ENCODE results near the gene SYNE1.
"Not testable (repeated sequence)": the region's sequence is repeated elsewhere in the genome, so short reads cannot be mapped to it uniquely, and the experiment has no call there.

The SYNE1 gene

DNA sequence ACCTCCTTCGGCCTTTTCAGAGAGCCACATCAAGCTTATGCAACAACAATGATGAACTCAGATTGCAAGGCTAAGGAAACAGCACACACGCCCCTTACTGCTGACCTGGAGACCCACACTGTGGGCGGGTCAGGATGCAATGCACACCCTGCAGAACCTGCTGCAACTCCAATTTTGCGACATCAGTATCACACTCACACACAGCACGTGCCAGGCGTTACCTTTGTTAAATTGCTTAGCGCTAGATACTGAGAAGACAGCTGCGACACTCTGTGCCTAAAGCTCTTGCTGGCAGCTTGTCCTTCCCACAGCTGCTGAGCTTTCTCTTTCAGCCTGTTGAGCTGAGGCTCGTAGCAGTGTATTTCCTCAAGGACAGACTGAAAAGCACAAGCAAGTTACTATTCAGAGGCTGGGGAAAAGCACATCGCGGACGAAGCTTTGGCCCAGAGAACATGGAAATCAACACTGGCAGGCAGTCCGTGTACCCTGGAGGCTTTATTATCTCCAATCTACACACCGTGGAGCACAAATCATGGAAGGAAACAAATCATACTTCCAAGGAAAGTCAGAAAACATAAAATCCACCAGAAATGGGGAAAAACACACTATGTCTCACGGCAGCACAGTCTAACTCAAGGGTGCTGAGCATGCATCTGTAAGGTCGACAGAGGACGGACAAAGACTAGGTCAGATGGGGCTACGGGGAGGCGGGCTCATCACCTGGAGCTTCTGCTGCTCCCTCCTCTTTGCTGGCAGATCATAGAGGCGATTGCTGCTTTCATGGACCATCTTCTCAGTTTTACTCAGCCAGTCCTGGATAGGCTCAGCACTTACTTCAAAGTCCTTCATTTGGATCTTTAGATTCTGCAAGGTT lies 268.2 kb downstream of the SYNE1 start:
- DNase-seq: peak in 3 of 4 experiments; percentile 3 to 30 (median 10)

DNA sequence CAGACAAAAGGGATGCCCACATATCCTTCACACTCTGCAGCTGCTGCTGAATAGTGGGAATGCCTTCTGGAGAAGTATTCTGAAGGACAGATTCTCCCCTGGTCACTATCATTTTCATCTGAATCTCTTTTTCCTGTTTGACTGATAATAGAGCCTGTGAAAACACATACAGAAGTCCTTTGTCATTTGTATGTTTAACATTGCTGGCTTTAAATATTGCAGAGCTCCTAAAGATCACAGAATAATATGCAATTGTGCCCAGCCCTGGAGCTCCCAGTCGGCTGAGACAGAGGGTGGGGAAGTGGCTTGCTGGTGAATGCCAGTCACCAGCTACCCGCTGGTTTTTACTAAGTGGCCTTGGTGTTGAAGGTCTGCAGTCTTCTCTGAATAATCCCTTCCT lies 272.3 kb downstream of the SYNE1 start:
- no peak for DNase-seq

DNA sequence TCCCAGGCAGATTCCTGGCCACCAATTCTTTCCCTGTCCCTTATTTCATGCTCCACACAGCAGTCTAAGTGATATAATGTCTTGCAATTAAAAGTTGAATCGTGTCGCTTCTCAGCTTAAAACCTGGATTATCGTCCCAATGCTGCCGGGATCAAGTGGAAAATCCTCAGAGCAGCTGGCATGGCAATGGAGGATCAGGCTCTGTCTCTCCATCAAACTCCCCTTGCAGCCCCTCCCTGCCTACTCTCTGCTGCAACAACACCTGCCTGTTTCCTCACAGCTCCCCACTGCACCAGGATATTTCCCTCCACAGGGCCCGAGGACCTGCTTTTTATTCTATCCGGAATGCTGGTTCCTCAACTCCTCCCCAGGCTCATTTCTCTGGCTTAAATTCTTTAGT lies 277.1 kb downstream of the SYNE1 start:
- no peak for DNase-seq

DNA sequence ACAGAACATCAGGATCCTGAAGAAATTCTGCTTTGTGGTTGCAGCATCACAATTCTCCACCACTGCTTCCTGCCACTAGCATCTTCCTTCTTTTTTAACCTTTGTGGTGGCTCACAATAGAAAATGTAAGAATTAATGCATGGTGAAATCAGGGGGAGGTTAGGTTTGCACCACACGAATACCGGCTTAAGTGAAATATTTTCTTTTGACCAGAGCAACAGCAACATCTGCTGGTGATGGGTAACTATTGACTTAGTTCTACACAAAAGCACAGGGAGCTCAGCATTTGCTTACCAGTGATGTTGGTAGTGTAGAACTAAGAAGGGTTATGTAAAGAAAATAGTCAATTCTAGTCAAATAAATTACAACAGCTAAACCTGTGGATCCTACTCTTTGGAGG lies 280.5 kb downstream of the SYNE1 start:
- peak; percentile 59 to 75 (median 70) for DNase-seq

DNA sequence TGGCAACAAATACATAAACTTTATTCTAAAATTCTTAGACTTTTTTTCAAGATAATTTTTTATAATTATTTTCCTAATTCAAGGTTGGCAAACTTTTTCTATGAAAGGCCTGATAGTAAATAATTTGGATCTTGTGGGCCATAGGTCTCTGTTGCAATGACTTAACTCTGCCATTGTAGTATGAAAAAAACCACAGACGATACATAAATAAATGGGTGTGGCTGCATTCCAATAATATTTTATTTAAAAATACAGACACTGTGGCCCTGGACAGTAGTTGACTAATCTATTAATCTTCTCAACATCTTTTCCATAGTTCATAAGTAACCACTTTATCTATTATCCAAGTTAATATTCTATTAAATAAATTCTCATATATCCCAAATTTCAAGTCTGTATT lies 281.1 kb downstream of the SYNE1 start:
- DNase-seq: no peak

DNA sequence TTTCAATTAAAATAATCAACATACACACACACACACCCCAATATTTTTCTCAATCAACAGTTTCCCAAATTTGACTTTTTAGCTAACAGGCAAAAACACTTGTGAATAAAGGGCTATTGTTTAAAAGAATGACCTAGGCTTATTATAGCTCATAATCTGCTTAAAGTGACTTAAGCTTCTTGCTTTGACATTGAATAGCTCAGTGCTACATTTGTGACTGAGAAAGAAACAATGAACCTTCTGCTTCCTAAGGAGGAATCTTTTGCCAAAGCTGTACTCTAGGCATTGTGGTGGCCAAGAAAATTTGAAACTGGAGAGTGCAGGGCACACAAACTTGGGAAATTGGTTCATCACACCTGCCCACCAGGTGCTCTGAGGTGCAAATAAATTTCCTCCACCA lies 282.0 kb downstream of the SYNE1 start:
- no peak for DNase-seq

DNA sequence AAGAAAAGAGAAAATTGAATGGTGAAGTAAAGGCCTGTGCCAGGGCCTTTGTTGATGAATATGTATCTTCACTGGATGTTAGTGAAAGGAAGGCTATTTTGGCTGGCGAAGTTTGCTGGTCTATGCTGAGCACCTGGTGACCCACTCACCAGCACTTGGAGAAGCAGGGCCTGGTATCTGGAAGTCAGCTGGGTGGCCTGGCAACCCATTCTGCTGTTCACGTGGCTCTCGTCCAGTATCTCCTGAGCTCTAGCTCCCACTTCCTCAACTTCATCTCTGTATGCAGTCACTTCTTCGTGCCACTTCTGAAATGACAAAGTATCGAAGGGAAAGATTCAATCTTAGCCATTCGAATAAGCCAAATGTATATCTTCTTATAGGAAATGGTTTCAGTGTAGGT lies 283.7 kb downstream of the SYNE1 start:
- peak in 2 of 4 experiments; percentile 10 to 16 for DNase-seq

DNA sequence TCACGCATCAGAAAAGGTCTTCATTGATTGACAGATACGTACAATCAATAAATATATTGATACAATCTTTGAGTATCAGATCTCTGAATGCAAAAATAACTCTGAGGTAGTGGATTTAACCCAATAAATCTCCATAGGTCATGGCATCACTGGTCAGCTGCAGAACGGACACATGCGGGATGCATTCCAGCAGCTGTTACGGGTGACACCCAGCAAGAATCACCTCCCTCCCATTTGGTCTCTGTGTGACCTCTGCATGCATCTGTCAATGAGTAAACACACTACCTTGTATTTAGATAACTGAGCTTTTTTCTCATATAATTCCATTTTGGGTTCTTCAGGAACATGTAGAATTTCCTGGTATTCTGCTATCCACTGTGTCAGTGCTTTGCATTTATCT lies 285.4 kb downstream of the SYNE1 start:
- no peak for DNase-seq

DNA sequence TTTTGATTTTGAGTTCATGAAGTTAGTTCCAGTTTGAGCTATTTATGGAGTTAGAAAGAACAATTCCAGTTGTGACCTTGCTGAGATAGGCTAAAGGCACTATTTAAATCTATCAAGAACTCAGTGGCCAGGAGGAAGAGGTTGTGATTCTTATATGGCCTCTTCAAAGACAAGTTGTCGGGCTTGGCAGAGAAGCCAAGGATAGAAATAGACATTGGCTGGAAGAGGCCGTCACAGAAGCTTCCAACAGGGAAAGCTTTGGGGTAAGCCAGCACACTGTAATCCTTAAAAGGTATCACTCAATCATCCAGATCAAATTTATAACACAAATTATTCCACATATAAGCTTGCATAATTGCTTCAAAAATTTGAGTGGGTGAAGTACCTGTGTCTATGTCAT lies 286.1 kb downstream of the SYNE1 start:
- no peak for DNase-seq

DNA sequence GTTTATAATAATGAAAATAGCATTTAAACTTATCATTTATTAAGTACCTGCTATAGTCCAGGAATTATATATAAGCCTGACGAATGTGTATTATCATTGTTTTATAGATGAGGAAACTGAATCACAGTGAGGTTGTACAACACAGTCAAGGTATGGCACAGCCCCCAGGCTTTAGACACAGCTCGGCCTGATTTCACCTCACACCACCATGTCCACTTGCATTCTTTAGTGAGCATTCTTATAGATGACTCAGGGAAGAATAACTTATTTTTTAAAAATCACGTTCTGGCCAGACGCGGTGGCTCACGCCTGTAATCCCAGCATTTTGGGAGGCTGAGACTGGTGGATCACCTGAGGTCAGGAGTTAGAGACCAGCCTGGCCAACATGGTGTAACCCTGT lies 289.0 kb downstream of the SYNE1 start:
- DNase-seq: no peak

DNA sequence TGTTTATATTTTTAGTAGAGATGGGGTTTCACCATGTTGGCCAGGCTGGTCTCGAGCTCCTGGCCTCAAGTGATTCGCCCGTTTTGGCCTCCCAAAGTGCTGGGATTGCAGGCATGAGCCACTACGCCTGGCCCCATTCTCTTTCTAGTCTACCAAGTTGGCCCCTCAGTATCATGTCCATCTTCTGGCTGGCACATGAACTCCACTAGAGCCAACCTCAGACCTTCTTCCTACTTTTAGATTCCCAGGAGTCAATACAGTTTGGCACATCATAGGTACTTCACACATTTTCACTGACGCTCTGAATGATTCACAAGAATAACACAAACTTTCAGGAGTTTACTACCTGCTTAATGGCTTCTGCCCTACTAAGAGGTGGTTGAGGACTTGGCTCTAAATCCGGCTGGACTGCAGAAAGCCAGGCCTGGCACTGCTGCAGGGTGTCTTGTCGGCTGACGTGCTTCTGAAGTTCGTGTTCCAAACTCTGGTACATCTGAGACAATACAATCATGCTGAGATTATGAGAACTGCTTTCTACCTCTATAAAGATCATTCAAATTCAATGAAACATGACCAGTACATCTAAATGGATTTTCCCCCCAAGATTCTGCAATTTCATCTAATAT lies 293.3 kb downstream of the SYNE1 start:
- DNase-seq: no peak

DNA sequence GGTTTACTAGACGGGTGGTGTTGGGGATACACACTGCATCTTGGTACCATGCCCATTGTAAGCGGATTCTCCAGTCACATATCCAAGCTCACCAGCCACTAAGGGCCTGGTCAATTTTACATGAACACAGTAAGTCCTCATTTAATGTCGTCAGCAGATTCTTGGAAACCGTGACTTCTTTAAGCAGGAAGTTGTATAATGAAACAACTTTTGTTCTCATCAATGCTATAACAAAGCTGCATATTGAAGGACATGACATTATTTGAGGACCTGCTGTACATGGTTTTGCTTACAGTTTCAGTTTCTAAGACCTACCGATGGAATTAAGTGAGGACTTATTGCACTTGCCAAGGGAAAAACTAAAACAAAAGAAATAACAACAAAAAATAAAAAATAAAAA lies 295.6 kb downstream of the SYNE1 start:
- peak in 2 of 4 experiments; percentile 34 to 42 for DNase-seq

DNA sequence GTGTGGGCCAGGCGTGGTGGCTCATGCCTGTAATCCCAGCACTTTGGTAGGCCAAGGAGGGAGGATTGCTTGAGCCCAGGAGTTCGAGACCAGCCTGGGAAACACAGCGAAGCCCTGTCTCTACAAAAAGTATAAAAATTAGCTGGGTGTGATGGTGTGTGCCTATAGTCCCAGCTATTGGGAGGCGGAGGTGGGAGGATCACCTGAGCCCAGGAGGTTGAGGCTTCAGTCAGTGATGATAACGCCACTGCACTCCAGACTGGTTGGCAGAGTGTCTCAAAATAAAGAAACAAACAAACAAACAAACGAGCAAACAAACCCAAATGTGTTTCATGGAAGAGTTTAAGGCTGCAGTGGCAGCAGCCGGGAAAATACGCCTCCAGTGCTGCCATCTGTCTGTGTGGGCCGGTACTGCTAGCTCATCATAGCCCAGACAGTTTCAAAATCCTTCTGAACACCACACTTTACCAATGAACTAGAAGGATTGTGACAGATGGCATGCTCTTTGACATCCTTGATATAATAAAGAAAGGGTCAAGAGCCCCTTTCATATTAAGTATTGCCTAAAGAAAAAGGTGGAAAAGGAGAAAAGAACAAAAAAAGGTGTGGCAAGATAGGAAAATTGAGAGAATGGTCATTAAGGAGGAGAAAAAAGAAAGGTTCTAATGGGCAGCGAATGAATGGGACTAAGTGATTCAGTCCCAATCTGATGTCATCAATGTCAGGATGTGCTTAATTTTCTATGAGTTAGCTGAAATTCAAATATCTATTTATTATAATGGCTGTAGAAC lies 298.6 kb downstream of the SYNE1 start:
- peak; percentile 69 to 80 (median 77) for DNase-seq

DNA sequence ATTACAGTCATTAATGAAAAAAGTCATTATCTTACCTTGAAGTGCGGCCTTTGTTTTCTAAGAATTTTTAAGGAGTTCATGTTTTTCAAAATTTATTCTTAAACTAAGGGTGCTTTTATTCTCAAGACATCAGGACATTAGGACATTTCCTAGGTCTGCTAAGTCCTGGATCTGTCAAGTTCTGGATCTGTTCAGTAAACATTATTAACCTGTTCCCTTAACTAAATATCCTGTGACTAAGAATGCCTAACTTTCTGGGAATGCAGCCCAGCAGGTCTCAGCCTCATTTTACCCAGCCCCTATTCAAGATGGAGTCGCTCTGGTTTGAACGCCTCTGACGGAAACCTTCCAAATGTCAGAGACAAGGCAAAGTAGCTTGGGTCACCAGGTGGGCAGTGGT lies 302.6 kb downstream of the SYNE1 start:
- no peak for DNase-seq

DNA sequence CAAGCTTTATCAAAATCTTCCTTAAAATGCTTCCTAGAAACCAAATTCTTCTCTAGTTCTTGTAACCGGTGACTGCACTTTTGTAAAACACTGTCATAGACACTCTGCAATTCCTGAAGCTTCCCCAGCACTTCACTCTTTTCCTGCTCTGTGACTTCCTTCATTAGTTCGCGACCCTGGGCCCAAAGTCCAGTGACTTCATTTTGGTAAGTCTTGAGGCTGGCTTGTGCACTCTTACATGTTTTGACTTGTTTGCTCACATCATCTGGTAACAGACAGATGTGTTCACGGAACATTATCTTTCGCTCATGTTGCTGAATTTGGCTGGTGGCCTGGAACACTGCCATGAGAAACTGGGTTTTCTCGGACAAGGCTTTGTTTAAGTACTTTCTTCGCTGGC lies 306.2 kb downstream of the SYNE1 start:
- peak; percentile 12 to 52 (median 50) for DNase-seq

DNA sequence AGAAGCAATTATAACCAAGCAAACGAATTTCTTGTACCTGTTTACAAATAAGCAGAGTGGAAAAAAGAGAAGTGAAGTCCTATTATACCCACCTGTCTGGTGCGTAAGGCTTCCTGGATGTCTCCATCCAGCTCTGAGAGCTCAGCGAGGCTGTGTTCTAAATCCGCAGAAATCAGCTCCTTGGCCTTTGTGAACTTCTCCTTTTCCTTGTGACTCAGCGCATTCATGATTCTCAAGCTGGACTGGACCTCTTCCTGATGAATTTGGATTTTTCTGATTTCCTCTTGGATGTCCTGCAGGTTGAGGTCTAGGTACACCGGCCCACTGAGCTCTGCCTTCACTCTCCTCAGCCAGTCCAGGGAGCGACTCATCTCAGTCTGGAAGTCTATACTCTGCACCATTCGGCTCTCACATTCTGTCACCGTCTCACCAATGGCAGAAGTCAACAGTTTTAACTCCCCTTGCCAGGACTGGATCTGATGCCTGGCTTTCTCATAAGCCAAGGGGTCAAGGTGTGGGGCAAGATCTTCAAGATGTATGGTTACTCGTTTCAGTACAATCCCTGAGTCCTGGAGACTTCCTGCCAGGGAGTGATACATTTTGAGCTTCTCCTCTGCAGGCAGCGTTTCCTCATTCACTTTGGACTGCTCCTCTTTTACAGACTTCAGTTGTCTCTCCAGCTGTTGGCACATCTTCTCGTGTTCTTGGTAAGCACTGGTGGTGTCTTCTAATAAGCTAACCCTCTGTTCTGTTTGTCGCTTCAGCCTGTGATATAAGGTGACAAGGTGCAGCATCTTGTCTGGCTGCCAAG lies 307.3 kb downstream of the SYNE1 start:
- peak; percentile 55 to 75 (median 64) for DNase-seq

DNA sequence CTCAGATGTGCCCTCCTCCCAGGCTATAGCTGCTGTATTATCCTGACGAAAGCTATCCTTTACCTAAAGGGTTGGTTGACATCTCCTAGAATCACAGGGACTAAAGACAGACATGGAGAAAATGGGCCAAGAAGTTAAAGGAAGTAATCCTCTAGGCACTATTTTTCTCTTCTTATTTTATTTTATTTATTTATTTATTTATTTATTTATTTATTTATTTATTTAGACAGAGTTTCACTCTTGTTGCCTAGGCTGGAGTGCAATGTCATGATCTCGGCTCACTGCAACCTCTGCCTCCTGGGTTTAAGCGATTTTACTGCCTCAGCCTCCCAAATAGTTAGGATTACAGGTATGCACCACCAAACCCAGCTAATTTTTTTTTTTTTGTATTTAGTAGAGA lies 309.0 kb downstream of the SYNE1 start:
- DNase-seq: not testable (repeated sequence)

DNA sequence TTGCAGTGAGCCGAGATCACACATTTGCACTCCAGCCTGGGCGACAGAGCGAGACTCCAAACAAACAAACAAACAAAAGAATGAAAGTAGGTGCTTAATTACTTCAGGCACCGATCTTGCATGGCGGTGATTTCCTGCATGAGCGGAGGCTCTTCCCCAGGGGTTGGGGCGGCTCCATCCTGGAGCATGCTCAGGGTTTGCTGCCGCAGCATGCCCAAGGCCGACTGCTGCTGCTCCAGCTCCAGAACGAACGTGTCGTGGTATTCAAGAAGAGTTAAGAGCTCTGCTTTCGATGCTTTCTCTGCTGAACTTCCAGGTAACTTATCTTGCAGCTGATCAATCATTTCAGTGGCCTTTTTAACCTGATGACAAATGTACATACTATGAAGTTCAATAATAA lies 313.8 kb downstream of the SYNE1 start:
- no peak for DNase-seq

DNA sequence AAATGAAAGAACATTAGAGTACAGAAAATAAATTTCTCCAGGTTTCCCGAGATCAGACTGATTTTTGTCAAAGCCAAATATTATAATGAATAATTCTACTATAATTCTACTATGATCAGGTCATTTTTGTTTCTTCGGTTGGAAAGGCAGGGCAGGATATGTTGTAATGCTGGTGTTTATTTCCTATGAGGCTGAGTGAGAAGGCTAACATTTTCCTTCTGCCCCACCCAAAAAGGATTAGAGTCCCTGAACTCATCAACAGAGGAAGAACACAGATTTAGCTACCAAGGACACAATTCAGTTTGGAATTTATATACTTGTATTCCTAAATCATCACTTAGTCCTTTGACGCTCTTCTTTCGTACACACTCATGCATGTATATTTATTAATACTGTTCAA lies 318.9 kb downstream of the SYNE1 start:
- DNase-seq: no peak

DNA sequence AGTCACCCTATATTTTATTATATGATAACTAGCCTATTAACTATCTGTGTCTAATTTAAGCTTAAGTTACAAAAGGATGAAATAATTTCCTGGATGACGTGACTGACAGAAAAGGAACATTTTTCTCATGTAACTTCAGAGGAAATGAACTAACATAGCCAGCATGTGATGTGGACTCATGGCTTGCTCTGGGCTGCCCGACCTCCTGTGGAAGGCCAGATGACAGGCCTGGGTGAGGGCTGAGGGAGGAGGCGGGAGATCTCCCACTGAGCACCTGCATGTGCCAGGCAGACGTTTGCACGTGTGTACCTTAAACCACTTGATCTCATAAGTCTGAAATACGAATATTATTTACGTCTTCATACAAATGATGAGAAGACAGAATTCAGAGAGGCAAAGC lies 321.1 kb downstream of the SYNE1 start:
- peak; percentile 77 to 92 (median 90) for DNase-seq

DNA sequence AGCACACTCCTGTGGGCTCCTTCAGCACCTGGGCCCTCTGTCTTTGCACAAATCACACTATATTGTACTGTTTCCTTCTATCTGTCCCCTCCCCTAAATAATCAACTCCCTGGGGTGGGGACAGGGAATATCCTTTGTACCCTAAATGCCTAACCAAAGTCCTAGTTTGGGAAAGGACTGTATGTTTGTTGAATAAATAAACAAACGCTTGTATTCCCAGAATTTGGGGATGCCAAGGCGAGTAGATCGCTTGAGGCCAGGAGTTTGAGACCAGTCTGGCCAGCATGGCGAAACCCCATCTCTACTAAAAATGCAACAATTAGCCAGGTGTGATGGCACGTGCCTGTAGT lies 322.7 kb downstream of the SYNE1 start:
- no peak for DNase-seq
